K562 treated with DMSO at 1 percent for 4 hours (cell line): ENCODE data around the gene SCFD1. TPM values are rescaled to one million over a fixed set of nuclear protein-coding genes. Genes with fewer than 3 reads are reported as not detected.

ENCODE experiments used
- total RNA-seq: library from RNA; unstranded; fragments of 300-600 nt; gene quantifications from 2 replicates; pipeline ENCODE4 v1.2.3, GENCODE V29; 2022; ENCODE audit not compliant: insufficient read depth

The SCFD1 gene, protein sequence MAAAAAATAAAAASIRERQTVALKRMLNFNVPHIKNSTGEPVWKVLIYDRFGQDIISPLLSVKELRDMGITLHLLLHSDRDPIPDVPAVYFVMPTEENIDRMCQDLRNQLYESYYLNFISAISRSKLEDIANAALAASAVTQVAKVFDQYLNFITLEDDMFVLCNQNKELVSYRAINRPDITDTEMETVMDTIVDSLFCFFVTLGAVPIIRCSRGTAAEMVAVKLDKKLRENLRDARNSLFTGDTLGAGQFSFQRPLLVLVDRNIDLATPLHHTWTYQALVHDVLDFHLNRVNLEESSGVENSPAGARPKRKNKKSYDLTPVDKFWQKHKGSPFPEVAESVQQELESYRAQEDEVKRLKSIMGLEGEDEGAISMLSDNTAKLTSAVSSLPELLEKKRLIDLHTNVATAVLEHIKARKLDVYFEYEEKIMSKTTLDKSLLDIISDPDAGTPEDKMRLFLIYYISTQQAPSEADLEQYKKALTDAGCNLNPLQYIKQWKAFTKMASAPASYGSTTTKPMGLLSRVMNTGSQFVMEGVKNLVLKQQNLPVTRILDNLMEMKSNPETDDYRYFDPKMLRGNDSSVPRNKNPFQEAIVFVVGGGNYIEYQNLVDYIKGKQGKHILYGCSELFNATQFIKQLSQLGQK
- 26.0 and 27.9 TPM in 2 replicates for total RNA-seq

GRCh38 chr14:30621940-30622830 is at the start of gene SCFD1:
TSS of gene SCFD1 (plus strand) at chr14:30622319. CDS start at chr14:30622339, 20 bp downstream.

Other genes starting within 250 kb of the SCFD1 start
- 5.3 and 7.4 TPM in 2 replicates for gene G2E3, start 63.2 kb upstream of the SCFD1 start, total RNA-seq